NB4 (cell line): Measurements from ENCODE around the gene KIRREL3.

ENCODE experiments used
- POLR2A ChIP-seq: IDR thresholded peaks from 2 replicates; pipeline ENCODE4 v1.6.1; 2011; ENCODE audit warnings: mild to moderate bottlenecking; ENCODE audit not compliant: insufficient read length; ENCODE audit errors: extremely low read depth
- TF ChIP-seq, protein P1 (sequence below): IDR thresholded peaks from one replicate; pipeline ENCODE4 v1.5.1; 2012; ENCODE audit warnings: low read depth, low read length

DNA sequence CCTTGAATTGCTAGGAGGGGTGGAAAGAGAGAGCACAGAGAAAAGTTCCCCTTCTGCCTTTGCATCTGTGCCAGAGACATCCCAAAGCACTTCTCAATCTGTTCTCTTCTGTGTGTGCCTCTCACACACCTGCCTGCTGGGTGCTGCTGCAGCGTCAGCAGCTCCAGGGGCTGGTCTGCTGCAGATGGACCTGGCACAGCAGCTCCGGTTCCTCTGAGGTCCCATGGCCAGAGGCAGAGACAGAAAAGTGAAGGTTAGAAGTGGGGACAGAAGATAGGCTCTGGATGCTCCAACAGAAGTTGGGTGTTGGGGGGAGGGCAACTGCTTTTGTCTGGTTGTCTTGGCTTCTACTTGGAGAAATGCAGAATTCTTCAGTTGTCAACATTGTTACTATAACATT, 48.9 kb upstream of the KIRREL3 start:
- TF ChIP-seq, protein P1, sequence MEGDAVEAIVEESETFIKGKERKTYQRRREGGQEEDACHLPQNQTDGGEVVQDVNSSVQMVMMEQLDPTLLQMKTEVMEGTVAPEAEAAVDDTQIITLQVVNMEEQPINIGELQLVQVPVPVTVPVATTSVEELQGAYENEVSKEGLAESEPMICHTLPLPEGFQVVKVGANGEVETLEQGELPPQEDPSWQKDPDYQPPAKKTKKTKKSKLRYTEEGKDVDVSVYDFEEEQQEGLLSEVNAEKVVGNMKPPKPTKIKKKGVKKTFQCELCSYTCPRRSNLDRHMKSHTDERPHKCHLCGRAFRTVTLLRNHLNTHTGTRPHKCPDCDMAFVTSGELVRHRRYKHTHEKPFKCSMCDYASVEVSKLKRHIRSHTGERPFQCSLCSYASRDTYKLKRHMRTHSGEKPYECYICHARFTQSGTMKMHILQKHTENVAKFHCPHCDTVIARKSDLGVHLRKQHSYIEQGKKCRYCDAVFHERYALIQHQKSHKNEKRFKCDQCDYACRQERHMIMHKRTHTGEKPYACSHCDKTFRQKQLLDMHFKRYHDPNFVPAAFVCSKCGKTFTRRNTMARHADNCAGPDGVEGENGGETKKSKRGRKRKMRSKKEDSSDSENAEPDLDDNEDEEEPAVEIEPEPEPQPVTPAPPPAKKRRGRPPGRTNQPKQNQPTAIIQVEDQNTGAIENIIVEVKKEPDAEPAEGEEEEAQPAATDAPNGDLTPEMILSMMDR: no peak
- TF ChIP-seq POLR2A: no peak
